HG03442 (cell line): ENCODE measurements around the gene LYPD3.
"Not testable (repeated sequence)": the region's sequence is repeated elsewhere in the genome, so short reads cannot be mapped to it uniquely, and the experiment has no call there.

Experiments used
- ATAC-seq: cut with Tn5 transposase; IDR thresholded peaks from one replicate; pipeline ENCODE4 v1.9.1; 2021; ENCODE audit warnings: mild to moderate bottlenecking, moderate library complexity; ENCODE audit not compliant: unreplicated experiment

Gene LYPD3

GRCh38 chr19:43462785-43463380 is 2.5 kb downstream of the LYPD3 start:
- ATAC-seq: no peak

DNA sequence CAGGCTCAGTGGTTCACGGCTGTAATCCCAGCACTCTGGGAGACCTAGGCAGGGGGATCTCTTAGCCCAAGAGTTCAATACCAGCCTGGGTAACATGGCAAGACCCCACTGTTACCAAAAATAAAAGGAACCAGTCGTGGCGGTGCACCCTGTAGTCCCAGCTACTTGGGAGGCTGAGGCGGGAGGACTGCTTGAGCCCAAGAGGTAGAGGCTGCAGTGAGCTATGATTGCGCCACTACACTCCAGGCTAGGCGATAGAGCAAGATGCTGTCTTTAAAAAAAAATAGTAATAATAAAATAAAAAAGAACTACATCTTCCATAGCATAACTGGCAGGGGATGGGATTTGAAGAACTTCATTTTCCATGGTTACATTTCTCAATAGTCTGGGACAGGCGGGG is 3.0 kb downstream of the LYPD3 start:
- no peak for ATAC-seq

DNA sequence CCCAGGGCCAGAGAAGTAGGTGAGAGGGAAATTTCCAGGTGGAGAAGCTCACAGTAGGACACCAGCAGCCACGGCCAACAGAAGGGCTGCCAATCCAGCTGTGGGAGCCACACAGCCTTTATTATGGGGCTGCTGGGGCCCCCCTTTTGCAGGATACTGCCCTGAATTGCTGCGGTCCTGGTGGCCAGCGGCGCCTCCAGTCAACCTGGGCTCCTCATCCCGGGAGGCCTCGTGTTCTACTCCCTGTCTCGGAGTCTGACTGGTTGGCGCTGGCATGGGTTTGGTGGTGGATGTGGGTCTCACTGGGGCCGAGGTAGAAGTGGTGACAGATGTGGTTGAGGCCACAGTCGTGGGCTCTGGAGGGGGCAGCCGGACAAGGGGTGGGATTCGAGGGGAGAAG is 4.1 kb downstream of the LYPD3 start:
- no peak for ATAC-seq

- no peak for ATAC-seq
Measured at GRCh38 chr19:43460362-43461016, 4.9 kb downstream of the LYPD3 start.

GRCh38 chr19:43457809-43458208 is 7.6 kb downstream of the LYPD3 start:
- ATAC-seq: no peak

GRCh38 chr19:43455321-43456113 is 9.9 kb downstream of the LYPD3 start:
- no peak for ATAC-seq

GRCh38 chr19:43454031-43454430 is 11.4 kb downstream of the LYPD3 start:
- ATAC-seq: no peak

- no peak for ATAC-seq
Measured at GRCh38 chr19:43452582-43452981, 12.8 kb downstream of the LYPD3 start.

DNA sequence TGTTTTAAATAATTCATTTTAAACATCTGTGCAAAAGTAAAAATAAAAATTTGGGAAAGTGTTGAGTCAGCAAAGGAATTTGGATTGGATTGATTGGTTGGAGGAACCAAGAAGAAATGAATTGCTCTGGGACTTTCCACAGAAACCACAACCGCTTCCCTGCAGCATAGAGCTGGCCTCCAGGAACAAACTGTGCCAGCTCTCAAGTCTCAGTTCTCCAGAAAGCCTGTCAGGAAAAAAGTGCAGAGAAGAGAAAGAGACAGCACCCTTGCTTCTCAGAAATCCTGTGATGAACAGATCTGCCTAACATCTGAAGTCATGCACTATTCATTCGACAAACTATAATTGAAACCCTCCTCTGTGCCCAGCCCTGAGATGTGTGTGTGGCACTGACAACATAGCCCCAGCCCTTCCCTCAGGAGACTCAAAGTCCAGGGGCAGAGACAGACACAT is 14.8 kb downstream of the LYPD3 start:
- no peak for ATAC-seq

- no peak for ATAC-seq
Measured at GRCh38 chr19:43447655-43448054, 17.8 kb downstream of the LYPD3 start.

DNA sequence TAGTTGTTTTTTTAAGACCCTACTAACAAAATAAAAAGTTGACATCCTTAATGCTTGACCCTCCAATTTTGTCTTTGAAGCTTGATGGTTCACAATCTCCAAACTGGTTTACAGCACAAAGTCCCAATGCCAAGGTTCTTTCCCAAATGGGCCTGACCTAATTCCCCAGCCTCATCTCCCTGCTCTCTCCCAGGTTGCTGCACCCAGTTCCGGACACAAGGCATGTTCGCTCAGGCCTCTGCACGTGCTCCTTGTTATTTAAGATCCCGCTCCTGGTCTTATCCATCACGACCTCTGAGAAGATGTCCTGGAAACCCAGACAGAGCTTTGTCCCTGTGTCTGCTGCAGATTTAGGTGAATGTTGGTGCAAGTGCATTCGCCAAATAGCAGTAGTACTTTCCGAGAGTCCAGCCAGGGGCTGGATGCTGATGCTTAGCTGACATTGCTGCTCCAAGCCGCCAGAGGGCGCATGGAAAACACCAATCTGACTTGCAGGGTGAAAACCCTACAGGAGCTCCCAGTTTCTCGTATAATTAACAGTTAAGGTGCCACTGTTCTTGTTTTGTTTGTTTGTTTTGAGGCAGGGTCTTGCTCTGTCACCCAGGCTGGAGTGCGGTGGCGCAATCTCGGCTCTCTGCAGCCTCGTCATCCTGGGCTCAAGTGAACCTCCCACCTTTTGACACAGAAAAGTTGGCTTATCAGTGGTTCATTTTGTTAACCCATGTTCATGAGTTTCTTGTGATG is 18.5 kb downstream of the LYPD3 start:
- ATAC-seq: no peak

DNA sequence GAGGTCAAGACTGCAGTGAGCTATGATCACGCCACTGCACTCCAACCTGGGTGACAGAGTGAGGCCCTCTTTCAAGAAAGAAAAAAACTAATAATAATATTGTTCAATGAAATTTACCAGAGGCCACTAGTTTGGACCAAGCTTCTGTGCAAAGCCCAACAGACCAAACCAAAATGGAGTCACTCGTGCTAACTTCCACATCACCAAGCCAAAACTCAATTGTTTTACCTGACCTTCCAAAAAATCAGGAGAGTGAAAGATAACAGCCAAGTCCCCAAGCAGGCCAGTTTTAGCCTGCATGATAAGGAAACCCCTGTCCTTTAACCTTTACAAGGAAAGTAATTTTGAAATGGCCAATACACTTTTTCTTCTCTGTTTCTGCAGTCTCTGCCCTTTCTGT is 20.0 kb downstream of the LYPD3 start:
- no peak for ATAC-seq

DNA sequence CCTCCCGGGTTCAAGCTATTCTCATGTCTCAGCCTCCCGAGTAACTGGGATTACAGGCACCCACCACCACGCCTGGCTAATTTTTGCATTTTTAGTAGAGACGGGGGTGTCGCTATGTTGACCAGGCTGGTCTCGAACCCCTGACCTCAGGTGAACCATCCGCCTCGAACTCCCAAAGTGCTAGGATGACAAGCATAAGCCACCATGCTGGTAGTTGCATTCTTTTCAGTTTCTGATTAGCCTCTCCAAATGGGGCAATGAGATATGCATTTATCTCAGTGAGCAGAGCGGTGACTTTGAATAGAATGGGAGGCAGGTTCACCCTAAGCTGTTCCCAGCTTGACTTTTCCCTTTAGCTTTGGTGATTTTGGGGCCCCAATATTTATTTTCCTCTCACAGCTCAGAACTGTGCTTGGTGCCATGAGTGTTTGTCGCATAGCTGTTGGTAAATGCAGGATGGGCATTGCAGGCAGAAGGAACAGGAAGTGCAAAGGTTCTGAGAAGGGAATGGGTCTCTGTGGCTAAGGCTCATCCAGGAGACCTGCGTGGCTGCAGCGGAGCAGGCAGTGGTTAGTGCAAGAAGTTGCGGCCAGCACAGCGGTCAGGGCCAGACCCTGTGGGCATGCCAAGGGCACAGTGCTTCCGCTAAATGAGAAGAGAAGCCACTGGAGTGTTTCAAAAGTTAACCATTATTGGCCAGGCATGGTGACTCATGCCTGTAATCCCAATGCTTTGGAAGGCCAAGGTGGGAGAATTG is 20.7 kb downstream of the LYPD3 start:
- ATAC-seq: no peak

DNA sequence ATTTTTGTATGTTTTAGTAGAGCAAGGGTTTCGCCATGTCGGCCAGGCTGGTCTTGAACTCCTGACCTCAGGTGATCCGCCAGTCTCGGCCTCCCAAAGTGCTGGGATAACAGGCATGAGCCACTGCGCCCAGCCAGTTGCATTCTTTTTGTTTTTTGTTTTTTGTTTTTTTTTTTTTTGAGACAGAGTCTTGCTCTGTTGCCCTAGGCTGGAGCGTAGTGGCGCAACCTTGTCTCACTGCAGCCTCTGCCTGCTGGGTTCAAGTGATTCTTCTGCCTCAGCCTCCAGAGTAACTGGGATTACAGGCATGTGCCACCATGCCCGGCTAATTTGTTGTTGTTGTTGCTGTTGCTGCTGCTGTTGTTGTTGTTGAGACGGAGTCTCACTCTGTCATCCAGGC is 21.3 kb downstream of the LYPD3 start:
- not testable (repeated sequence) for ATAC-seq

- no peak for ATAC-seq
Measured at GRCh38 chr19:43441716-43442115, 23.7 kb downstream of the LYPD3 start.

- ATAC-seq: no peak
Measured at GRCh38 chr19:43439709-43440063, 25.7 kb downstream of the LYPD3 start.

GRCh38 chr19:43439032-43439708 is 26.2 kb downstream of the LYPD3 start:
- ATAC-seq: no peak

DNA sequence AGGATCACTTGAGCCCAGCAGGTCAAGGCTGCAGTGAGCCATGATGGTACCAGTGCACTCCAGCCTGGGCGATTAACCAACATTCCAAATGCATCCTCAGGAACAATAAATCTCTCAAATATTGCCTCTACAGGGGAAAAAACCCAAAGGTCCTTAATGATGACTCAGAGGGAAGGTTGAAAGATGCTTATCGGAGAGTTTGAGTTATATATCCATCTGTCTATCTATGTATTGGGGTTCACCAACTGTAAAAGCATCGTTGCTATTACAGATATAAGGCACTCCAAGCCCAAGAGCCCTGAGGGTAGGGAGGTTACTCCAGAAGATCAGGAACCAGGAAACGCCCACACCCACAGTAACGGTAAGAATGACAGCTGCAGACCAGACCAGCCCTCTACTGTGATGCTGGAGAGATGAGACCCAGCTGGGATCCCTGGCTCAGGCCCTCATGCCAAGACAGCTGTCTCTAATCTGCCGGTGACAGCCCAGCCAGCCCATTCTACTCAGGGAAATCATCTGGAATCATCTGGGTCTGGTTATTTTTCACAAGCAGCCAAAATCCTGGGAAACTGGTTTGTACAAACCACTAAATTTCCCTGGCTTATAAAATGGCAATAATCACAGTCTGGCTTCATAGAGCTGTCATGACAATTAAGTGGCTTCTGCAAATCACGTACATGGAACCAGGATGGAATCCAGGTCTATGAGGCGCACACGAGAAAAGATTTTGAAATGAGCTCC is 26.9 kb downstream of the LYPD3 start:
- ATAC-seq: no peak

DNA sequence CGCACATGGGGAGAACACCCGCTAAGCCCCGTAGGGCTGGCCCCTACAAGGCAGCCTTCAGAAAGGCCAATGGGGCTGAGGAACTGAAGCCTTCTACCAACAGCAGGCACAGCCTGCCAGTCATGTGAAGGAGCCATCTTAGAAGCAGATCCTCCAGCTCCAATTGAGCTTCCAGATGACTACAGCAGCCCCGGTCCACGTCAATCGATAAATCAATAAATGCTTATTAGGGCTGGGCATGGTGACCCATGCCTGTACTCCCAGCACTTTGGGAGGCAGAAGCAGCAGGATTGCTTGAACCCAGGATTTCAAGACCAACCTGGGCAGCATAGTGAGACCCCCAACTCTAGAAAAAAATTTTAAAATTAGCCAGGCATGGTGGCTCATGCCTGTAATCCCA is 27.7 kb downstream of the LYPD3 start:
- ATAC-seq: no peak
